Medulla oblongata (tissue), 1 donor: ENCODE data around the gene PHKA1.
"Not testable (repeated sequence)": the region's sequence is repeated elsewhere in the genome, so short reads cannot be mapped to it uniquely, and the experiment has no call there.

ENCODE experiments used
- DNase-seq: peaks from one replicate; pipeline ENCODE4 v3.0.0-alpha.2; 2015; ENCODE audit errors: extremely low spot score

PHKA1 gene

GRCh38 chrX:72572248-72573157, 141.6 kb downstream of the PHKA1 start, which contains the start of gene HDAC8:
Gene HDAC8 (minus strand): TSS chrX:72572843. CDS start chrX:72572761, 82 bp downstream.
- peak; percentile 82 for DNase-seq

- DNase-seq: no peak
Measured at GRCh38 chrX:72569786-72570185, 144.3 kb downstream of the PHKA1 start.

GRCh38 chrX:72568406-72569092, 145.6 kb downstream of the PHKA1 start:
- DNase-seq: no peak

DNA sequence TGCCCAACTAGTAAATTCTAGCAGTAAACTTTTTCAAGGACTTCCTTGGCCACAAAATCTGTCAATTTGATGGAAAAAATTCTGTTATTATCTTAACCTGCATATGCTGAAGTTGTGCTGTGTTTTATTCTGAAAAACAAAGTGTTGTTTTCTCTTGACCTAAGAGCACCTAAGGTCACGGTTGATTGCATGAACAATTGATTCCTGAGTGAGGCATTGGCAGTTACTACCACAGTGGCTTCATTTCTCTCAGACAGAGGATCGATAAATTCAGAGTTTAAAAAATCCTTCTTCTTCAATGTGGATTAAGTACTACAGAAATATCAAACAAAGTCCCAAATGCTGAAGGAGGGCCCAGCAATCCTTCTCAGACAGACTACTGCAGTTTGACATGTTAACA, 147.7 kb downstream of the PHKA1 start:
- DNase-seq: no peak

DNA sequence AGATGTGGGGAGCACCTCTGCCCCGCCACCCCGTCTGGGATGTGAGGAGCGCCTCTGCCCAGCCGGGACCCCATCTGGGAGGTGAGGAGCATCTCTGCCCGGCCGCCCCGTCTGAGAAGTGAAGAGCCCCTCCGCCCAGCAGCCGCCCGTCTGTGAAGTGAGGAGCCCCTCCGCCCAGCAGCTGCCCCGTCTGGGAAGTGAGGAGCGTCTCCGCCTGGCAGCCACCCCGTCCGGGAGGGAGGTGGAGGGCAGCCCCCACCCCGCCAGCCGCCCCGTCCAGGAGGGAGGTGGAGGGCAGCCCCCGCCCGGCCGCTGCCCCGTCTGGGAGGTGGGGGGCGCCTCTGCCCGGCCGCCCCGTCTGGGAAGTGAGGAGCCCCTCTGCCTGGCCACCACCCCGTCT, 154.5 kb downstream of the PHKA1 start:
- DNase-seq: not testable (repeated sequence)

DNA sequence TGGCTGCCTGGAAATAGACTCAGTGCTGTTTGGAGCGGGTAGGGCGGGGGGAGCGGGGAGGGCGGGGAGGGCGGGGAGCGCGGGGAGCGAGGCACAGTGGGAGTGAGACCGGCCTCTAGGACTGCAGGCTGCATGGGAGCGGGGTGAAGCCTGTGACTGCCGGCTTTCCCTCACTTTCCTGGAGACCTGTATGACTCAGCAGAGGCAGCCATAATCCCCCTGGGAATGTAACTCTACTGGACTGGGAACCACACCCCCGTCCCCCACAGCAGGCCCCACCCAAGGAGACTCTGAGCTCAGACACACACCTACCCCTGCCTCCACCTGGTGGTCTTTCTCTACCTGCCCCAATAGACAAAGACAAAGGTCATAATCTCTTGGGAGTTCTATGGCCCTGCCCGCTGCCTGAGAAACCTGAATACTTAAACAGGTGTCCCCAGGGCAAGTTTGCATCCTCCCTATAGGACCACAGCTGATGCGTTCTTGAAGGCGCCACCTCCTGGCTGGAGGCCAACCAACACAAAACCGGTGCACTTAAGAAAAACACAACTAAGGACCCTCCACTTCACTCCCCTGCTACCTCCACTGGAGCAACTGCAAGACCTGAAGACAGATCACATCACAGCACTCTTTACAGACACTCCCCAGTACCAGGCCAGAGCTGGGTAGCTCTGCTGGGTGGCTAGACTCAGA, 159.5 kb downstream of the PHKA1 start:
- no peak for DNase-seq

- not testable (repeated sequence) for DNase-seq
Measured at GRCh38 chrX:72552443-72552842, 161.7 kb downstream of the PHKA1 start.

- DNase-seq: no peak
Measured at GRCh38 chrX:72545990-72546389, 168.1 kb downstream of the PHKA1 start.

DNA sequence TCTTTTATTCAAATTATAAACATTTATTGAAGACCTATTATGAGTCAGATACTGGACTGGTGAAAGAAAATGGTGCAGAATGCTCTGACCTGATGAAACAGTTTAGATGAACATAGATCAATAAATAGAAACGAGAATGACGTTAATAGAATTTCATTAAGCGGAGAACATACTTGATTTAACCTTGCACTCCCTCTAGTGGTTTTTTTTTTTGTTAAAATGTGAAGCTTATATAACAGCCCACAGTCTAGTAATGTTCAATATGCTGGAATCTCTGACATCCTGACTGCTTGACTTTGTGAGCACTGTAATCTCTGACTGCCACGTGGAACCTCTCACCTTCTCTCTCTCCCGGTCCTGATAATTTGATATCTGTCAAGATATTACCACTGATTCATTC, 173.8 kb downstream of the PHKA1 start:
- peak; percentile 9 for DNase-seq

GRCh38 chrX:72539822-72540221, 174.3 kb downstream of the PHKA1 start:
- no peak for DNase-seq

GRCh38 chrX:72536542-72536941, 177.6 kb downstream of the PHKA1 start:
- peak; percentile 2 for DNase-seq

GRCh38 chrX:72532366-72532765, 181.7 kb downstream of the PHKA1 start:
- no peak for DNase-seq
